ENCODE results near the gene RAMP1. TPM values are rescaled to one million over a fixed set of nuclear protein-coding genes. Genes with fewer than 3 reads are reported as not detected.

The RAMP1 gene
- total RNA-seq, 5 donors from 2014 or later (not counting 1 experiment from before 2014, with no cell fraction given), result 0.61 to 1.1 (median 0.95) TPM; not detected in 1

DNA sequence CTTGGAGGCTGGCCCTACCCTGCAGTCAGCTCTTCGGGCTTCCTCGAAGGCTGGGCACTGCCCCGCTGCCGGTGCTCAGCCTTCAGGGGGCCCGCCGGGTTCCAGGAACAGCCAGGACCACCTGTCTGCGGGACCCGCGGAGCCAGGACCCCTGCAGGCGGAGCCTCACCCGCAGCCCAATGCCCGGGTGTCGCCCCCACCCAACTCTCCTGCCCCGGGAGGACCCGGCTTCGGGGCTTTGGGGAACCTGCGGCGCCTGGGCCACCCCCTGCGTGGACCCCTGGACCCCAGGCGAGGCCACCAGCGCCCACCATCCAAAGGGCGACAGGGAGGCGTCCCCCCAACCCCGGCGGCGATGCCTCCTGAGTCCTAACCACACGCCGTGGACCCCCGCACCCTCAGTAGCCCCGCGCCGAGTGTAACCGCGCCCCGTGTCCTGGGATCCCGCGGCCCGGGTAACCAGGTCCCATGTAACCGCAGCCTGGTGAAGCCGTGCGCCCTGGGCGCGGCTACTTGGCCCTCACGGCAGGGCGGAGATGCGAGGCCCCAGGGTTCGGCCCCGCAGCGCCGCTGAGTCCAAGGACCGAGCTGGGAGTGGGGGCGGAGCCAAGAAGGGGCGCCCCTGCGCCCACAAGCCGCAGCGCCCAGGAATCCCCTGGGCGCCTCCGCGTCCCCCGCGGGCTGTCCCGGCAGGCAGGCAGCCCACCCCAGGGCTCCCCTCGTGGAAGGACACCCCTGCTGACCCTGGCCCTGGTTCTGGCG is 96.4 kb downstream of the RAMP1 start:
- ATAC-seq (replicated peaks in 1 of 4), result peak; percentile 27 to 58 (median 42)
- H3K36me3 ChIP-seq (ENCODE audit: control insufficient read depth in 2 of 2, extremely low read depth in 1 of 2, insufficient read depth in 1 of 2, low read length in 1 of 2), result no peaks in the 10 kb centered on the region
- H3K36me3 Mint-ChIP-seq, result no peaks in the 10 kb centered on the region

DNA sequence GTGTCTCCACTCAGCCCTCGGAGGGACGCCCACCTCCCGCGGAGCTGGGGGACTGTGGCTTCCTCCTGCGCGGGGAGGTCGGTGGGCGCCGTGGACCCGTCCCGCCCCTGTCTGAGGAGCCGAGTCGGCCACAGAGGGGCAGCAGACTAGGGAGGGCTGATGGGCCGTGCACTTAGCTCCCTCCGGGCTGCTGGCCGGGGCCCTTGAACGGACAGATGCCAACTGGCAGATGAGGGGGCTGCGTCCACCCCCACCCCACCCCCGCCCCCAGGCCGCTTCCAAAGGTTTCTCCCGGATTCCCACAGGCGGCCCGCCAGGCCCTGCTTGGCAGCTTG is 96.9 kb downstream of the RAMP1 start:
- H3K36me3 Mint-ChIP-seq, result no peaks in the 10 kb centered on the region
- peaks cover 0 to 21% of the 10 kb centered on the region in 2 experiments for H3K27me3 ChIP-seq (replicated peaks in 1 of 2; ENCODE audit: control insufficient read depth in 2 of 2, extremely low read depth in 1 of 2, insufficient read depth in 2 of 2, low read length in 1 of 2)
- H3K36me3 ChIP-seq (ENCODE audit: control insufficient read depth in 2 of 2, extremely low read depth in 1 of 2, insufficient read depth in 1 of 2, low read length in 1 of 2), result no peaks in the 10 kb centered on the region
- H3K4me3 ChIP-seq (ENCODE audit: control insufficient read depth in 1 of 2, extremely low read depth in 1 of 2, low read length in 1 of 2), result peak overlapping the region in 1 of 2 donors; percentile 35
- H3K27ac ChIP-seq (ENCODE audit: low read length), result no peak overlapping the region
- H3K4me3 Mint-ChIP-seq, result no peak overlapping the region
- WGBS (ENCODE audit: insufficient coverage), result 11% methylated on average over 16 of the region's 23 CpGs
- ChIA-PET POLR2A (no interaction called here), CTCF (no interaction called here)
- no peak overlapping the region for H3K27ac Mint-ChIP-seq
- H3K27me3 Mint-ChIP-seq, result peaks cover 3 to 21% of the 10 kb centered on the region in 2 donors
- H3K9me3 Mint-ChIP-seq, result no peaks in the 10 kb centered on the region
- H3K4me1 Mint-ChIP-seq, result peaks cover 8 to 21% (median 8%) of the 10 kb centered on the region in 3 donors
- no peak for DNase-seq
- H3K4me1 ChIP-seq (ENCODE audit: control insufficient read depth in 1 of 2, extremely low read depth in 1 of 2, insufficient read depth in 2 of 2, low read length in 2 of 2), result peaks cover 0 to 14% of the 10 kb centered on the region in 2 experiments
- no peaks in the 10 kb centered on the region for H3K9me3 ChIP-seq
- peak in 2 of 4 experiments; percentile 27 to 29 for ATAC-seq (replicated peaks in 1 of 4)

More for the DNA sequence above, 96.4 kb downstream of the RAMP1 start:
- H3K27ac Mint-ChIP-seq, result no peak overlapping the region
- H3K4me1 ChIP-seq (ENCODE audit: control insufficient read depth in 1 of 2, extremely low read depth in 1 of 2, insufficient read depth in 2 of 2, low read length in 2 of 2), result peaks cover 0 to 14% of the 10 kb centered on the region in 2 experiments
- no peaks in the 10 kb centered on the region for H3K9me3 ChIP-seq
- no peaks in the 10 kb centered on the region for H3K9me3 Mint-ChIP-seq
- peak overlapping the region in 1 of 2 donors; percentile 35 for H3K4me3 ChIP-seq (ENCODE audit: control insufficient read depth in 1 of 2, extremely low read depth in 1 of 2, low read length in 1 of 2)
- ChIA-PET CTCF (no interaction called here), POLR2A (no interaction called here)
- H3K4me3 Mint-ChIP-seq, result no peak overlapping the region
- no peak overlapping the region for H3K27ac ChIP-seq (ENCODE audit: low read length)
- peak in 2 of 35 experiments; percentile 8 to 23 for DNase-seq
- peaks cover 3 to 21% of the 10 kb centered on the region in 2 donors for H3K27me3 Mint-ChIP-seq
- H3K4me1 Mint-ChIP-seq, result peaks cover 8 to 21% (median 8%) of the 10 kb centered on the region in 3 donors
- WGBS (ENCODE audit: insufficient coverage), result 20% methylated on average over 59 of the region's 64 CpGs
- H3K27me3 ChIP-seq (replicated peaks in 1 of 2; ENCODE audit: control insufficient read depth in 2 of 2, extremely low read depth in 1 of 2, insufficient read depth in 2 of 2, low read length in 1 of 2), result peaks cover 0 to 21% of the 10 kb centered on the region in 2 experiments

DNA sequence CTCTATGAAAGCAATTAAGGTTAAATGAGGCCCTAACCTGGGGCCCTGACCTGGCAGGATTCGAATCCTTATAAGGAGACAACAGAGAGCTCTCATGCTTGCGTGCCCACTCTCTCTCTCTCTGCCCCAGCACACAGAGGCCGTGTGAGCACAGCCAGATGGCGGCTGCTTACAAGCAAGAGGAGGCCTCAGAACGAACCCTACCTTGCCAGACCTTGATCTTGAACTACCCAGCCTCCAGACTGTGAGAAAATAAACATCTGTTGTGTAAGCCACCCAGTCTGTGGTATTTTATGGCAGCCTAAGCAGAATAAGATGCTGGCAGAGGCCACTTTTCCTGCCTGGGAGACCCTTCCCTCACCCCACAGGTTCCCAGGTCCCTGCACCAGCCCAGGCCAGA is 102.2 kb downstream of the RAMP1 start:
- Mint-ChIP-seq H3K9me3 (peaks cover 0 to 8% (median 5%) of the 10 kb centered on the region in 3 donors), H3K27ac (no peak overlapping the region), H3K4me1 (peaks cover 9 to 14% (median 14%) of the 10 kb centered on the region in 3 donors), H3K36me3 (peaks cover 2% of the 10 kb centered on the region), H3K27me3 (peaks cover 3 to 13% of the 10 kb centered on the region in 2 donors), H3K4me3 (no peak overlapping the region)
- 88% methylated on average over 4 of the region's 5 CpGs for WGBS (ENCODE audit: insufficient coverage)
- peaks cover 0 to 3% of the 10 kb centered on the region in 2 experiments for H3K27me3 ChIP-seq (replicated peaks in 1 of 2; ENCODE audit: control insufficient read depth in 2 of 2, extremely low read depth in 1 of 2, insufficient read depth in 2 of 2, low read length in 1 of 2)
- peaks cover 2 to 9% of the 10 kb centered on the region in 2 experiments for H3K4me1 ChIP-seq (ENCODE audit: control insufficient read depth in 1 of 2, extremely low read depth in 1 of 2, insufficient read depth in 2 of 2, low read length in 2 of 2)
- ChIA-PET POLR2A (no interaction called here), CTCF (interaction anchor here in 1 of 2 donors (0.6 kb wide), 1 partner anchor 191 kb away, joined by 3 read pairs; no protein-coding TSS in a partner anchor)
- no peak for DNase-seq
- no peaks in the 10 kb centered on the region for H3K36me3 ChIP-seq (ENCODE audit: control insufficient read depth in 2 of 2, extremely low read depth in 1 of 2, insufficient read depth in 1 of 2, low read length in 1 of 2)
- ATAC-seq (replicated peaks in 1 of 4), result no peak
- H3K4me3 ChIP-seq (ENCODE audit: control insufficient read depth in 1 of 2, extremely low read depth in 1 of 2, low read length in 1 of 2), result no peak overlapping the region
- no peaks in the 10 kb centered on the region for H3K9me3 ChIP-seq
- H3K27ac ChIP-seq (ENCODE audit: low read length), result no peak overlapping the region

Other genes starting within 250 kb of the RAMP1 start
- gene LRRFIP1, start 232.0 kb upstream of the RAMP1 start, total RNA-seq, result 100 to 1,000 TPM; 105 to 170 (median 128) TPM
- gene RBM44, start 60.8 kb upstream of the RAMP1 start, total RNA-seq, result 1 to 10 TPM in 2 of 5 donors, under 1 TPM in 3; 0.53 to 2.8 (median 0.98) TPM
- gene UBE2F, start 107.4 kb downstream of the RAMP1 start, total RNA-seq, result 10 to 100 TPM; 35.1 to 53.6 (median 37.3) TPM
- 10 to 100 TPM; 19.2 to 30.0 (median 25.2) TPM for gene SCLY, start 201.4 kb downstream of the RAMP1 start, total RNA-seq
- gene ESPNL, start 240.7 kb downstream of the RAMP1 start, total RNA-seq, result under 1 TPM in 3 of 5 donors, not detected in 2; 0.10 to 0.44 (median 0.25) TPM